Activated gamma-delta T cell treated with anti-CD3 and anti-CD28 coated beads, Interleukin-2, amount 50 U/mL, for 16 hours (primary cell): ENCODE measurements around the gene MKKS.

Experiments used
- DNase-seq: peaks from one replicate; pipeline ENCODE4 v3.0.0-alpha.2; 2020; ENCODE audit warnings: low read depth

MKKS gene

GRCh38 chr20:10368702-10369041 lies 65.3 kb downstream of the MKKS start:
- DNase-seq = no peak

- no peak for DNase-seq
These were observed 65.9 kb downstream of the MKKS start for GRCh38 chr20:10367943-10368701.

GRCh38 chr20:10367693-10367942 lies 66.4 kb downstream of the MKKS start:
- no peak for DNase-seq

- DNase-seq = no peak
These were observed 66.9 kb downstream of the MKKS start for GRCh38 chr20:10366898-10367692.

GRCh38 chr20:10362674-10363073 lies 71.3 kb downstream of the MKKS start:
- DNase-seq = no peak

- DNase-seq = no peak
These were observed 73.1 kb downstream of the MKKS start for GRCh38 chr20:10360878-10361277.

- DNase-seq = no peak
These were observed 74.4 kb downstream of the MKKS start for GRCh38 chr20:10359621-10360040.

GRCh38 chr20:10357974-10358373 lies 76.0 kb downstream of the MKKS start:
- no peak for DNase-seq

- no peak for DNase-seq
These were observed 76.8 kb downstream of the MKKS start for GRCh38 chr20:10357061-10357708.

- DNase-seq = no peak
These were observed 77.4 kb downstream of the MKKS start for GRCh38 chr20:10356628-10357027.

GRCh38 chr20:10352934-10353824 lies 80.8 kb downstream of the MKKS start:
- DNase-seq = no peak
